ENCODE results near the gene BMPR1A. TPM values are rescaled to one million over a fixed set of nuclear protein-coding genes. Genes with fewer than 3 reads are reported as not detected.

The BMPR1A gene
- total and polyA plus RNA-seq, 9 of the 15 experiments (the other 6 are each of a cell fraction or from before 2014, with no cell fraction given) = 1.6 to 17.5 (median 9.1) TPM

DNA sequence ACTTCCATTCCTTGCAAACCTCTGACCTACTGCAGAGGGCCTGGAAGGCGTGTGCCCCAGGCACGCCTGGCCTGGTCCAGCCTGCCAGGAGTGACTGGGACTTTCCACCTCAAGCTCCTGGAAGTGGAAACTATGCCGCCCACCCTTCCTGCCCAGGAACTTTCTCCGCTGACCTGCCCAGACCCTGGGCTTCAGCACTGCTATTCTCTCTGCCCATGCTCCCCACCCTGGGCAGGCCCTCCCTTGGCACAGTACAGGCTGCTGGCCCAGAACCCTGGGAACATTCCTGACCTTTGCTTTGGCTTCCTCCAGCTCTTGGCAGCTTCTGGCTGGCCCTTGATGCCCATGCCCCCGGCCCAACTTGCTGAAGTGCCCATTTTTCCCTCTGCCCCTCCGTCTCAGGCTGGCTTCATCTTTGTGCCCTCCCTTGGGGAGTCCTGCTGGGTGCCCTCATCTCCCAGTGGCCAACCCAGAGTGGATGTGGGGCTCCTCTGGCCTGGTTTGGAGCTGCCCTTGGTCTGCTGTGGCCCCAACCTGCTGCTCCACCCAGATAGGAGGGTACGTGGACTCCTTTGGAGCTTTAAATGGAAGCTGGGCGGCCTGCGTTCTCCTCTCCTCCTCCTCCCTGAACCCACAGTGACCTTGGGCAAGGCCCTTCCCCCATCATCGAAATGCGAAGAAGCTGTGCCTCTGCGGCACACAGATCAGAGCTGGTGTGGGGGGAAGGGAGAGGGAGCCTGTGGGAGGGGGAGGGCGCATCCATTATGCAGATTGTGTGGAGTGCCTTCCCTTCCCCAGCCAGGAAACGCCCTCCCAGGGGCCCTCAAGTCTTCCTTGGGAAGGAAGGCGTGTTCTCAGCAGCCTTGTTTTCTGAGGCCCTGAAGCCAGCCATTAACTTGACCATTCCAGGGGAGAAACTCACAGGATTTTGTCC lies 197.6 kb downstream of the BMPR1A start:
- Histone ChIP-seq H4K20me1 (replicated peaks; ENCODE audit: control insufficient read depth, insufficient read depth, low read length) (no peaks in the 10 kb centered on the region), H3K4me1 (replicated peaks in 1 of 2; ENCODE audit: control insufficient read depth in 2 of 2, insufficient read depth in 2 of 2, low read length in 2 of 2) (peaks cover 50 to 52% of the 10 kb centered on the region in 2 experiments), H3K9me3 (replicated peaks; ENCODE audit: control insufficient read depth, insufficient read depth, low read depth, low read length) (0 out of 2 replicates have a peak, but pooled peaks cover 3% of the 10 kb centered on the region), H3K27me3 (ENCODE audit: control insufficient read depth in 2 of 2, insufficient read depth in 2 of 2, low read length in 2 of 2) (no peaks in the 10 kb centered on the region), H3K4me3 (no peak overlapping the region; the same call in 1 of the 2 replicates), H3K36me3 (ENCODE audit: control insufficient read depth, insufficient read depth, low read length) (no peaks in the 10 kb centered on the region), H3K9me1 (ENCODE audit: control insufficient read depth, insufficient read depth, low read length) (no peaks in the 10 kb centered on the region), H3K27ac (ENCODE audit: extremely low read depth, low read depth, low read length) (peak overlapping the region; percentile 82), H3K79me2 (ENCODE audit: control insufficient read depth, insufficient read depth, low read length) (peaks cover 4% of the 10 kb centered on the region; the same call in 1 of the 3 replicates), H2AFZ (ENCODE audit: low read depth, low read length) (peak overlapping the region; percentile 93), H3K9ac (ENCODE audit: insufficient read depth in 1 of 2, low read depth in 2 of 2, low read length in 2 of 2) (peak overlapping the region; percentile 44 to 79), H3K4me2 (ENCODE audit: insufficient read depth, low read length) (peak overlapping the region; percentile 46)
- intact Hi-C loops (cut with micrococcal nuclease) (no loop called here), in situ Hi-C loops (cut with MboI) (no loop called here)
- ChIA-PET POLR2A (interaction anchor here (0.7 kb wide), 3 partner anchors 13 to 282 kb away, joined by 3 to 4 read pairs (median 3); no protein-coding TSS in a partner anchor), CTCF (ENCODE audit: low intra/inter-chr PET ratio) (no interaction called here)
- ATAC-seq = peak; percentile 78
- peak; percentile 95 for FAIRE-seq
- no TSS peak for BruUV-seq (replicated peaks)
- DNase-seq (ENCODE audit: extremely low read depth in 1 of 4, low spot score in 3 of 4) = peak; percentile 71 to 93 (median 78)
- 73% methylated on average over 5 of the region's 15 CpGs for WGBS (ENCODE audit: insufficient coverage, low coverage, missing lambda C conversion rate)
- TF ChIP-seq GABPA (tag; conservative IDR thresholded peaks at IDR 0.05; ENCODE audit: low read depth) (no peak), ZSCAN32 (CRISPR knock-in tag; IDR thresholded peaks at IDR 0.05) (no peak), ESRRA (IDR thresholded peaks at IDR 0.05; ENCODE audit: borderline replicate concordance, low read depth) (peak; percentile 47; the same call in 1 of the 2 replicates), TEAD2 (tag; IDR thresholded peaks at IDR 0.05) (no peak), NCOA6 (IDR thresholded peaks at IDR 0.05) (no peak), E2F3 (CRISPR knock-in tag; IDR thresholded peaks at IDR 0.05) (no peak), CREM (IDR thresholded peaks at IDR 0.05; ENCODE audit: low read depth) (peak; percentile 56), ZNF766 (CRISPR knock-in tag; conservative IDR thresholded peaks at IDR 0.05) (no peak)
- TF ChIP-seq, protein P1, sequence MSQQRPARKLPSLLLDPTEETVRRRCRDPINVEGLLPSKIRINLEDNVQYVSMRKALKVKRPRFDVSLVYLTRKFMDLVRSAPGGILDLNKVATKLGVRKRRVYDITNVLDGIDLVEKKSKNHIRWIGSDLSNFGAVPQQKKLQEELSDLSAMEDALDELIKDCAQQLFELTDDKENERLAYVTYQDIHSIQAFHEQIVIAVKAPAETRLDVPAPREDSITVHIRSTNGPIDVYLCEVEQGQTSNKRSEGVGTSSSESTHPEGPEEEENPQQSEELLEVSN (IDR thresholded peaks at IDR 0.05; ENCODE audit: borderline replicate concordance in 1 of 2, extremely low read depth in 1 of 2, insufficient read depth in 1 of 2, insufficient read length in 1 of 2, low read depth in 1 of 2, low read length in 1 of 2, poor library complexity in 1 of 2, severe bottlenecking in 1 of 2) = no peak
- TF ChIP-seq, protein P2, sequence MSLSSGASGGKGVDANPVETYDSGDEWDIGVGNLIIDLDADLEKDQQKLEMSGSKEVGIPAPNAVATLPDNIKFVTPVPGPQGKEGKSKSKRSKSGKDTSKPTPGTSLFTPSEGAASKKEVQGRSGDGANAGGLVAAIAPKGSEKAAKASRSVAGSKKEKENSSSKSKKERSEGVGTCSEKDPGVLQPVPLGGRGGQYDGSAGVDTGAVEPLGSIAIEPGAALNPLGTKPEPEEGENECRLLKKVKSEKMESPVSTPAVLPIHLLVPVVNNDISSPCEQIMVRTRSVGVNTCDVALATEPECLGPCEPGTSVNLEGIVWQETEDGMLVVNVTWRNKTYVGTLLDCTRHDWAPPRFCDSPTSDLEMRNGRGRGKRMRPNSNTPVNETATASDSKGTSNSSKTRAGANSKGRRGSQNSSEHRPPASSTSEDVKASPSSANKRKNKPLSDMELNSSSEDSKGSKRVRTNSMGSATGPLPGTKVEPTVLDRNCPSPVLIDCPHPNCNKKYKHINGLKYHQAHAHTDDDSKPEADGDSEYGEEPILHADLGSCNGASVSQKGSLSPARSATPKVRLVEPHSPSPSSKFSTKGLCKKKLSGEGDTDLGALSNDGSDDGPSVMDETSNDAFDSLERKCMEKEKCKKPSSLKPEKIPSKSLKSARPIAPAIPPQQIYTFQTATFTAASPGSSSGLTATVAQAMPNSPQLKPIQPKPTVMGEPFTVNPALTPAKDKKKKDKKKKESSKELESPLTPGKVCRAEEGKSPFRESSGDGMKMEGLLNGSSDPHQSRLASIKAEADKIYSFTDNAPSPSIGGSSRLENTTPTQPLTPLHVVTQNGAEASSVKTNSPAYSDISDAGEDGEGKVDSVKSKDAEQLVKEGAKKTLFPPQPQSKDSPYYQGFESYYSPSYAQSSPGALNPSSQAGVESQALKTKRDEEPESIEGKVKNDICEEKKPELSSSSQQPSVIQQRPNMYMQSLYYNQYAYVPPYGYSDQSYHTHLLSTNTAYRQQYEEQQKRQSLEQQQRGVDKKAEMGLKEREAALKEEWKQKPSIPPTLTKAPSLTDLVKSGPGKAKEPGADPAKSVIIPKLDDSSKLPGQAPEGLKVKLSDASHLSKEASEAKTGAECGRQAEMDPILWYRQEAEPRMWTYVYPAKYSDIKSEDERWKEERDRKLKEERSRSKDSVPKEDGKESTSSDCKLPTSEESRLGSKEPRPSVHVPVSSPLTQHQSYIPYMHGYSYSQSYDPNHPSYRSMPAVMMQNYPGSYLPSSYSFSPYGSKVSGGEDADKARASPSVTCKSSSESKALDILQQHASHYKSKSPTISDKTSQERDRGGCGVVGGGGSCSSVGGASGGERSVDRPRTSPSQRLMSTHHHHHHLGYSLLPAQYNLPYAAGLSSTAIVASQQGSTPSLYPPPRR (CRISPR knock-in tag; IDR thresholded peaks at IDR 0.05; ENCODE audit: borderline replicate concordance) = no peak
- TF ChIP-seq, protein P3, sequence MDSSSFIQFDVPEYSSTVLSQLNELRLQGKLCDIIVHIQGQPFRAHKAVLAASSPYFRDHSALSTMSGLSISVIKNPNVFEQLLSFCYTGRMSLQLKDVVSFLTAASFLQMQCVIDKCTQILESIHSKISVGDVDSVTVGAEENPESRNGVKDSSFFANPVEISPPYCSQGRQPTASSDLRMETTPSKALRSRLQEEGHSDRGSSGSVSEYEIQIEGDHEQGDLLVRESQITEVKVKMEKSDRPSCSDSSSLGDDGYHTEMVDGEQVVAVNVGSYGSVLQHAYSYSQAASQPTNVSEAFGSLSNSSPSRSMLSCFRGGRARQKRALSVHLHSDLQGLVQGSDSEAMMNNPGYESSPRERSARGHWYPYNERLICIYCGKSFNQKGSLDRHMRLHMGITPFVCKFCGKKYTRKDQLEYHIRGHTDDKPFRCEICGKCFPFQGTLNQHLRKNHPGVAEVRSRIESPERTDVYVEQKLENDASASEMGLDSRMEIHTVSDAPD (CRISPR knock-in tag; IDR thresholded peaks at IDR 0.05) = no peak
- TF ChIP-seq, protein P4, sequence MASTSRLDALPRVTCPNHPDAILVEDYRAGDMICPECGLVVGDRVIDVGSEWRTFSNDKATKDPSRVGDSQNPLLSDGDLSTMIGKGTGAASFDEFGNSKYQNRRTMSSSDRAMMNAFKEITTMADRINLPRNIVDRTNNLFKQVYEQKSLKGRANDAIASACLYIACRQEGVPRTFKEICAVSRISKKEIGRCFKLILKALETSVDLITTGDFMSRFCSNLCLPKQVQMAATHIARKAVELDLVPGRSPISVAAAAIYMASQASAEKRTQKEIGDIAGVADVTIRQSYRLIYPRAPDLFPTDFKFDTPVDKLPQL (IDR thresholded peaks at IDR 0.05; ENCODE audit: extremely low read depth, insufficient read length) = no peak

All from K562 (cell line).